DOHH2 (cell line): ENCODE data around the gene DHRS3.

Experiments
- H3F3A ChIP-seq: fragments of 200-600 bp; sonication (generic), shearing (Covaris generic); 2 replicates; pipeline ENCODE4 v1.6.0; 2016; ENCODE audit warnings: antibody characterized with exemption, mild to moderate bottlenecking; ENCODE audit not compliant: control insufficient read depth, insufficient read depth
- H3K27ac ChIP-seq: fragments of 200-600 bp; sonication (generic); 2 replicates; pipeline ENCODE4 v1.5.1; 2014; ENCODE audit warnings: low read depth, mild to moderate bottlenecking, low read length, moderate library complexity
- H3K27me3 ChIP-seq: fragments of 200-600 bp; sonication (generic); 2 replicates; pipeline ENCODE4 v1.6.1; 2014; ENCODE audit warnings: mild to moderate bottlenecking, low read length, mixed read lengths; ENCODE audit not compliant: control insufficient read depth
- H3K36me3 ChIP-seq: fragments of 200-600 bp; sonication (generic); 2 replicates; pipeline ENCODE4 v1.6.1; 2014; ENCODE audit warnings: mild to moderate bottlenecking, low read length, moderate library complexity, mixed read lengths; ENCODE audit not compliant: control insufficient read depth
- H3K4me1 ChIP-seq: fragments of 200-600 bp; sonication (generic); 2 replicates; pipeline ENCODE4 v1.6.1; 2014; ENCODE audit warnings: mild to moderate bottlenecking, low read length, mixed read lengths; ENCODE audit not compliant: control insufficient read depth
- H3K4me2 ChIP-seq: fragments of 200-600 bp; sonication (generic); 2 replicates; pipeline ENCODE4 v1.6.0; 2014; ENCODE audit warnings: mild to moderate bottlenecking, low read length, moderate library complexity
- H3K4me3 ChIP-seq: fragments of 200-600 bp; sonication (generic); 2 replicates; pipeline ENCODE4 v1.5.1; 2014; ENCODE audit warnings: mild to moderate bottlenecking, low read length, mixed read lengths
- H3K79me2 ChIP-seq: fragments of 200-600 bp; sonication (generic); 2 replicates; pipeline ENCODE4 v1.6.1; 2014; ENCODE audit warnings: mild to moderate bottlenecking, low read length, mixed read lengths; ENCODE audit not compliant: control insufficient read depth
- H3K9me2 ChIP-seq: fragments of 200-600 bp; sonication (generic); replicated peaks from 2 replicates; pipeline ENCODE4 v1.6.1; 2014; ENCODE audit warnings: mild to moderate bottlenecking, low read length, mixed read lengths; ENCODE audit not compliant: control insufficient read depth
- H3K9me3 ChIP-seq: fragments of 200-600 bp; sonication (generic); 2 replicates; pipeline ENCODE4 v1.6.1; 2014; ENCODE audit warnings: antibody characterized with exemption, low read length, mixed read lengths; ENCODE audit not compliant: control insufficient read depth, insufficient read depth
- H4K20me1 ChIP-seq: fragments of 200-600 bp; sonication (generic); 2 replicates; pipeline ENCODE4 v1.6.0; 2014; ENCODE audit warnings: low read depth, mild to moderate bottlenecking, antibody characterized with exemption, low read length, moderate library complexity; ENCODE audit not compliant: control insufficient read depth, insufficient read depth
- CTCF ChIP-seq: fragments of 200-600 bp; sonication (generic); IDR thresholded peaks from one replicate; pipeline ENCODE4 v1.5.1; 2014; ENCODE audit warnings: antibody characterized with exemption, mild to moderate bottlenecking, low read depth, low read length; ENCODE audit not compliant: poor library complexity, severe bottlenecking
- EZH2phosphoT487 ChIP-seq: fragments of 200-600 bp; sonication (generic); IDR thresholded peaks from 2 replicates; pipeline ENCODE4 v1.6.1; 2017; ENCODE audit warnings: borderline replicate concordance, mild to moderate bottlenecking, antibody characterized with exemption, low read length, moderate library complexity, mixed read lengths

The DHRS3 gene

GRCh38 chr1:12657060-12657884 is 39.3 kb upstream of the DHRS3 start:
- no peaks in the 10 kb centered on the region for H3K9me2 ChIP-seq
- H3K4me2 ChIP-seq, result no peak overlapping the region
- no peak overlapping the region for H3K4me3 ChIP-seq
- H3K79me2 ChIP-seq, result no peaks in the 10 kb centered on the region
- H3K9me3 ChIP-seq, result no peaks in the 10 kb centered on the region
- H3K27me3 ChIP-seq, result no peaks in the 10 kb centered on the region
- H3K4me1 ChIP-seq, result no peaks in the 10 kb centered on the region
- no peak overlapping the region for H3K27ac ChIP-seq
- TF ChIP-seq CTCF (no peak), EZH2phosphoT487 (no peak)
- no peaks in the 10 kb centered on the region for H3F3A ChIP-seq
- no peaks in the 10 kb centered on the region for H4K20me1 ChIP-seq
- no peaks in the 10 kb centered on the region for H3K36me3 ChIP-seq

DNA sequence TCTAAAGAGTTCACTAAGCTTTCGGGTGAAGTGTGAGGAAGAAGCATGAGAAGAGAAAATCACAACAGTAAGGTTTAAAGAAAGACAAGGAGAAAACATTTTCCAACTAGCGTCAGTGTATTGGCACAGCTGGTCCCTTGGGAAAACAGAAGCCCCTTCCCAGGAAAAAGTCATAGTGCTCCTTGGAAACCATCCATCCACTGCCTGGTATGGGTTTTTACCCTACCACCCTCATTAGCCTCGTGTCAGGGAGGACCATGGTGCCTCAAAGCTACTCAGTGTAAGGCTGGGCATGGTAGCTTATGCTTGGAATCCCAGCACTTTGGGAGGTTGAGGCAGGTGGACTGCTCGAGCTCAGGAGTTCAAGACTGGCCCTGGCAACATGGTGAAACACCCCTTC is 38.6 kb upstream of the DHRS3 start:
- Histone ChIP-seq H3K36me3 (no peaks in the 10 kb centered on the region), H3K4me2 (no peak overlapping the region), H3K9me3 (no peaks in the 10 kb centered on the region), H3K27ac (no peak overlapping the region), H3K4me3 (no peak overlapping the region), H3K4me1 (no peaks in the 10 kb centered on the region), H3K79me2 (no peaks in the 10 kb centered on the region), H3F3A (no peaks in the 10 kb centered on the region), H3K9me2 (no peaks in the 10 kb centered on the region), H4K20me1 (no peaks in the 10 kb centered on the region), H3K27me3 (no peaks in the 10 kb centered on the region)
- TF ChIP-seq EZH2phosphoT487 (no peak), CTCF (no peak)

DNA sequence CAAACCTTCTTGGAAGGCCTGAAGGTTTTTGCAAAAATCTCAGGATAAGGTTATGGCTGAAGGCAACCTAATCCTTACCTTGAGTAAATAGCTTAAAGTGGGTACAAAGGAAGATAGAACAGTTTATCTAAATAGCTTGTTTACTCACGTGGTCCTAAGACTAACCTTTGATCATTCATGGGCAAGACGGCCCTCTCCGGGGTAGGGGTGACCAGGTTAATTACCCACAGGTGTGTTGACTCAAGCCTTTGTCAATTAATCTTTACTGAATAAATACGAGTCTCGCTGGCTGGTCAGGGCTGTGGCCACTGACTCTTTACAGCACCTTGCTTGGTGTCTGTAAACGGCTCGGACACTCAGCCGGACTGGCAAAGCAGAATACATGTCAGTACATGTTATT is 36.6 kb upstream of the DHRS3 start:
- Histone ChIP-seq H3F3A (no peaks in the 10 kb centered on the region), H3K4me2 (no peak overlapping the region), H3K9me3 (no peaks in the 10 kb centered on the region), H3K4me1 (no peaks in the 10 kb centered on the region), H3K79me2 (no peaks in the 10 kb centered on the region), H3K27ac (no peak overlapping the region), H4K20me1 (no peaks in the 10 kb centered on the region), H3K9me2 (no peaks in the 10 kb centered on the region), H3K27me3 (peaks cover 2% of the 10 kb centered on the region; the same call in 1 of the 2 replicates), H3K36me3 (no peaks in the 10 kb centered on the region), H3K4me3 (no peak overlapping the region)
- TF ChIP-seq EZH2phosphoT487, result no peak
- no peak for TF ChIP-seq CTCF
